PC-3 (cell line): ENCODE measurements around the gene CPEB1.

Experiments
- EZH2 ChIP-seq: fragments of 300-600 bp; sonication (generic); IDR thresholded peaks from one replicate; pipeline ENCODE4 v1.6.1; 2017; ENCODE audit warnings: antibody characterized with exemption, mild to moderate bottlenecking, low read length; ENCODE audit not compliant: unreplicated experiment
- EZH2phosphoT487 ChIP-seq: fragments of 300-600 bp; sonication (generic); IDR thresholded peaks from 2 replicates; pipeline ENCODE4 v1.6.1; 2018; ENCODE audit warnings: mild to moderate bottlenecking, antibody characterized with exemption, low read length, borderline replicate concordance
- TF ChIP-seq, protein P1 (sequence below): fragments of 300-600 bp; sonication (generic); conservative IDR thresholded peaks from 2 replicates; pipeline ENCODE4 v1.5.1; 2017; ENCODE audit warnings: antibody characterized with exemption, low read depth, mild to moderate bottlenecking, low read length

DNA sequence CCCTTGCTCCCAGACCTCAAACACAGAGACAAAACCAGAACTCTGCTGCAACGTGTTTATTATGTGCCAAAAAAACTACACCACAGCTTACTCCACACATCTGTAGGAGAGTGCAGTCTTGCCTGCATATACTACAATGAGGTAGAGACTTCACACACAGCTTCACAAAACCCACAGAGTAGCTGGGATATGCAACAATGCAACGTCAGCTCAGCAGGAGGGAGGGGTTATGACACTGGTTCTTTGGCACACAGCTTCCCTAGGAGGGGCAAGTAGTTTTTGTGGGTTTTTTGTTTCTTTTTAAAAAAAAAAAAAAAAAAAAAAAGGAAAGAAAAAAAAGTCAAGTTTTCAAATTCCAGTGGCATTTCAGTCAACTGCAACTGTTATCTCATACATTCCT, 104.0 kb downstream of the CPEB1 start:
- TF ChIP-seq, protein P1, sequence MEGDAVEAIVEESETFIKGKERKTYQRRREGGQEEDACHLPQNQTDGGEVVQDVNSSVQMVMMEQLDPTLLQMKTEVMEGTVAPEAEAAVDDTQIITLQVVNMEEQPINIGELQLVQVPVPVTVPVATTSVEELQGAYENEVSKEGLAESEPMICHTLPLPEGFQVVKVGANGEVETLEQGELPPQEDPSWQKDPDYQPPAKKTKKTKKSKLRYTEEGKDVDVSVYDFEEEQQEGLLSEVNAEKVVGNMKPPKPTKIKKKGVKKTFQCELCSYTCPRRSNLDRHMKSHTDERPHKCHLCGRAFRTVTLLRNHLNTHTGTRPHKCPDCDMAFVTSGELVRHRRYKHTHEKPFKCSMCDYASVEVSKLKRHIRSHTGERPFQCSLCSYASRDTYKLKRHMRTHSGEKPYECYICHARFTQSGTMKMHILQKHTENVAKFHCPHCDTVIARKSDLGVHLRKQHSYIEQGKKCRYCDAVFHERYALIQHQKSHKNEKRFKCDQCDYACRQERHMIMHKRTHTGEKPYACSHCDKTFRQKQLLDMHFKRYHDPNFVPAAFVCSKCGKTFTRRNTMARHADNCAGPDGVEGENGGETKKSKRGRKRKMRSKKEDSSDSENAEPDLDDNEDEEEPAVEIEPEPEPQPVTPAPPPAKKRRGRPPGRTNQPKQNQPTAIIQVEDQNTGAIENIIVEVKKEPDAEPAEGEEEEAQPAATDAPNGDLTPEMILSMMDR = no peak
- no peak for TF ChIP-seq EZH2
- TF ChIP-seq EZH2phosphoT487 = no peak
